ENCODE measurements around the gene PLEKHF1. TPM values are rescaled to one million over a fixed set of nuclear protein-coding genes. Genes with fewer than 3 reads are reported as not detected.

The PLEKHF1 gene
- total and polyA plus RNA-seq, 2 of the 13 experiments (the other 11 are each of a cell fraction or from before 2014, with no cell fraction given) = 2.9 to 3.8 TPM

- TF ChIP-seq ZNF574 (CRISPR knock-in tag; IDR thresholded peaks at IDR 0.05) (no peak), POGZ (CRISPR knock-in tag; IDR thresholded peaks at IDR 0.05) (no peak), GFI1 (CRISPR knock-in tag; IDR thresholded peaks at IDR 0.05; ENCODE audit: borderline replicate concordance) (no peak), HCFC1 (IDR thresholded peaks at IDR 0.05; ENCODE audit: low read depth, low read length) (no peak), SOX13 (IDR thresholded peaks at IDR 0.05) (no peak), SOX13 (CRISPR knock-in tag; conservative IDR thresholded peaks at IDR 0.05 in 1 of 2, IDR thresholded peaks at IDR 0.05 in 1 of 2) (no peak), ZNF737 (CRISPR knock-in tag; IDR thresholded peaks at IDR 0.05; ENCODE audit: borderline replicate concordance) (no peak), ZNF225 (CRISPR knock-in tag; IDR thresholded peaks at IDR 0.05) (no peak)
- TF ChIP-seq, protein P1, sequence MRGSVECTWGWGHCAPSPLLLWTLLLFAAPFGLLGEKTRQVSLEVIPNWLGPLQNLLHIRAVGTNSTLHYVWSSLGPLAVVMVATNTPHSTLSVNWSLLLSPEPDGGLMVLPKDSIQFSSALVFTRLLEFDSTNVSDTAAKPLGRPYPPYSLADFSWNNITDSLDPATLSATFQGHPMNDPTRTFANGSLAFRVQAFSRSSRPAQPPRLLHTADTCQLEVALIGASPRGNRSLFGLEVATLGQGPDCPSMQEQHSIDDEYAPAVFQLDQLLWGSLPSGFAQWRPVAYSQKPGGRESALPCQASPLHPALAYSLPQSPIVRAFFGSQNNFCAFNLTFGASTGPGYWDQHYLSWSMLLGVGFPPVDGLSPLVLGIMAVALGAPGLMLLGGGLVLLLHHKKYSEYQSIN (CRISPR knock-in tag; IDR thresholded peaks at IDR 0.05; ENCODE audit: borderline replicate concordance) = no peak
These were observed 9.3 kb downstream of the PLEKHF1 start (continued) for GRCh38 chr19:29674374-29675119.
